ENCODE measurements around the gene WAC. TPM values are rescaled to one million over a fixed set of nuclear protein-coding genes. Genes with fewer than 3 reads are reported as not detected.
"Not testable (repeated sequence)": the region's sequence is repeated elsewhere in the genome, so short reads cannot be mapped to it uniquely, and the experiment has no call there.

The WAC gene
- total RNA-seq, 2 experiments from 2014 or later, result 127 to 132 TPM

- POLR2A ChIA-PET, result no interaction called here
- CTCF ChIA-PET, result no interaction called here
These were observed 61.5 kb downstream of the WAC start for GRCh38 chr10:28594406-28594805.

- ChIA-PET POLR2A (no interaction called here), CTCF (no interaction called here)
These were observed 62.7 kb downstream of the WAC start for GRCh38 chr10:28595613-28596012.

DNA sequence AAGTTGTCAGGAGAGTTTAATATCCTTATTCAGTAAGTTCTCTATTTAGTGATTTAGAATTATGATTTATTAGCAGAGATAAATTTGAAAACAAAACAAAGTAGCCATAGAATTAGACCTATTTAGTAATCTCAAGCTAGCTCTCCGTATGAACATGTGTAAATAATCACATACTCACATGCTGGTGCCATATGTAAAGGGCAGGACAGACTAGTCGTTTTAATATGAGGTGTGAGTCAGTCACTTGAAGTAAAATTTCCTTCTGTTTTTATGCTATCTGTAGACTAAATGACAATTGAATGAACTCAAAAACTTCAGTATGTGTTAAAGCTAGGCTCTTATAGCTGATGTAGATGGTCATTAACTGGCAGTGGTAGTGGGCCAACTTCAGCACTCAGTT is 67.1 kb downstream of the WAC start:
- CTCF ChIA-PET, result no interaction called here
- POLR2A ChIA-PET, result no interaction called here

DNA sequence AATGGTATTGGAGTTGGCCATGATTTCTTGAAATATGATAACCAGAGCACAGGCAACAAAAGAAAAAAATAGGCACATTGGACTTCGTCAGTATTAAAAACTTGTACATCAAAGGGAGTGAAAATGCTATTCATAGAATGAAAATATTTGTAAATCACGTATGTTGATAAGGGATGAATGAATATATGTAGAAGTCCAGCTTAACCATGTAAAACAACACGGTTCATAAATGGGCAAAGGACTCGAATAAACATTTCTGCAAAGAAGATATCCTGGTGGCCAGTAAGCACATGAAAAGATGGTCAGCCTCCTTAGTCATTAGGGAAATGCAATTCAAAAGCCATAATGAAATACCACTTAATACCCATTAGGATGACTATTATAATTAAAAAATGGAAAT is 68.1 kb downstream of the WAC start:
- POLR2A ChIA-PET, result no interaction called here

DNA sequence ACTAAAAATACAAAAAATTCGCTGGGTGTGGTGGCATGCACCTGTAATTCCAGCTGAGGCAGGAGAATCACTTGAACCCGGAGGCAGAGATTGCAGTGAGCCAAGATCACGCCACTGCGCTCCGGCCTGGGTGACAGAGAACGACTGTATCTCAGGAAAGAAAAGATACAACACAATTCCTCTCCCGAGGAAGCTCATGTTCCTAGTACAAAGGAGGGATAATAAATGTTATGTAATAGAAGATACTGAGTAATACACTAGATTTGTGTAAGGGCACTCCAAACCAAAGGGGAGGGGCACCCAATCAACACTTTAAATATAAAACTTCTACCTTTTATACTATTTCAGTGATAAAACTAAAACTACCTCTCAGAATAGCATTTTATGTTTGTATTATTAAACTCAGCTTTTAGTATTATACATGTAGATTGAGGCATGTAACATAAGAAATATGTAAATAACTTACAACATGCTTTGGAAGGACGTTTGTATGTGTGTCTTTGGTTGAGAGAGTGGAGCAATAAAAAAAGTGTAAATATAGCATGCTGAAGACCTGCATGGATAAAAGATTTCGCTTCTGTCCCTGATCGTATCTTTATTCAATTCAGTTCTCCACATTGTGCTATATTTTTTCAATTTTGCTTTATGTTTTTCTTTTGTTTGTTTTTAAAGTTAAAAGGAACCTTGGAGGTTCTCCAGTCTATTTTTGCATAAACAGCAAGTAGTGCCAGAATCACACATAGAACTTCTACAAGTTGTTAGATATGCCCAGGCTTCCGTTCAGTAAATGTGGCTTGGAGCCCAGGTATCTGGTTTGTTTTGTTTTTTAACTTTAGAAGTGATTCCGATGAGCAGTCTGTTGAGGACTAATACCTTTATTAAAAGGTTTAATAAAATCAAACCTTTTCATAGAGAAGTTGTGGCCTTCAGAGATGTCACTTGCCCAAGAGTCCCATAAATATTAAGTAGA is 71.9 kb downstream of the WAC start:
- POLR2A ChIA-PET, result no interaction called here
- CTCF ChIA-PET, result no interaction called here

More for the DNA sequence above, 68.1 kb downstream of the WAC start:
- CTCF ChIA-PET, result no interaction called here

- ChIA-PET POLR2A (no interaction called here), CTCF (no interaction called here)
These were observed 73.7 kb downstream of the WAC start for GRCh38 chr10:28606568-28606967.

GRCh38 chr10:28609636-28610035 is 76.7 kb downstream of the WAC start:
- POLR2A ChIA-PET, result interaction anchor here (0.5 to 0.6 kb wide), 2 partner anchors 37 to 1388 kb away, joined by 3 to 7 read pairs; no protein-coding TSS in a partner anchor
- CTCF ChIA-PET, result not testable (repeated sequence)

DNA sequence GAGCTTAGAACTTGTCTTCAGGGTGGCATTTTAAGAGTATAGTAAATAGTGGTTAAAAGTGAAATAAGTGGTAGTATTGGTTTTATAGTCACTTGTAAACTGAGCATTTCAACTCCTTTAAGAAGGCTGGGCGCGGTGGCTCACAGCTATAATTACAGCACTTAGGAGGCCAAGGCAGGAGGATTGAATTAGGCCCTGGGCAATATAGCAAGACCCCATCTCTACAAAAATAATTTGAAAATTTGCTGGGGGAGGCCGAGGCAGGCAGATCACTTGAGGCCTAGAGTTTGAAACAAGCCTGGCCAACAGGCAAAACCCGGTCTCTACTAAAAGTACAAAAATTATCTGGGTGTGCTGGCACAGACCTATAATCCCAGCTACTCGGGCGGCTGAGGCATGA is 80.0 kb downstream of the WAC start:
- ChIA-PET CTCF (no interaction called here), POLR2A (no interaction called here)

DNA sequence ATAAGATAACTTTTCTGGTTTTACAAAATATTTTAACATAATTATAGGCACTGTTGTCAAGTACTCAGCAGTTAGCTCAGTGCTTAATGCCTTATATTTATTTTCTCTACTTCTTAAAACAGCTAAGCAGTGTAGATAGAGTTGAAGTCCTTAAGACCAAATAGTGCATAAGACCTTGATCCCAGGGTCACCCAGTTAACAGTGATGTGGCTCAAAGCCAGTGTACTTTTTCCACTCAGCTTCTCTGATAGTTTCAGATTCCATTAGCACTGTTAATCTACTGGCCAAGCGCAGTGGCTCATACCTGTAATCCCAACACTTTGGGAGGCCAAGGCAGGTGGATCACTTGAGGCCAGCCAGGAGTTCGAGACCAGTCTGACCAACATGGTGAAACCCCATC is 83.6 kb downstream of the WAC start:
- ChIA-PET POLR2A (no interaction called here), CTCF (interaction anchor here (1.8 kb wide), 1 partner anchor 10 kb away, joined by 4 read pairs; no protein-coding TSS in a partner anchor)

- CTCF ChIA-PET, result interaction anchor here (0.6 to 1.2 kb wide), 3 partner anchors 35 to 313 kb away, joined by 3 read pairs; no protein-coding TSS in a partner anchor
- POLR2A ChIA-PET, result interaction anchor here (0.6 kb wide), 1 partner anchor 267 kb away, joined by 3 read pairs; no protein-coding TSS in a partner anchor
These were observed 86.5 kb downstream of the WAC start for GRCh38 chr10:28619455-28619854.

DNA sequence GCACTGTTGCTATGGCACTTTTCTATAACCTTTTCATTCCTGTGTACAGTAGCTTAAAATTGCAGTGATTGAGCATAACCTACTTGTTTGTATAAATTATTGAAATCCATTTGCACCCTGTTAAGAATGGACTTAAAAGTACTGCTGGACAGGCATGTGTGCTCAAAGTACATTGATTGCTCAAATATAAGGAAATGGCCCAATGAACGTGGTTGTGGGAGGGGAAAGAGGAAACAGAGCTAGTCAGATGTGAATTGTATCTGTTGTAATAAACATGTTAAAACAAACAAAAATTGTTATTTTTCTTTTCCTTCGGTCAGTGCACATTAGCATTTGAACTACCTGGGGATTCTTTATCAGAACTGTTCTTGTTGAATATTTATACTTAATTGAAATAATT is 87.3 kb downstream of the WAC start:
- ChIA-PET POLR2A (no interaction called here), CTCF (interaction anchor here (0.7 to 1.2 kb wide), 2 partner anchors 36 to 1139 kb away, joined by 3 read pairs; no protein-coding TSS in a partner anchor)

DNA sequence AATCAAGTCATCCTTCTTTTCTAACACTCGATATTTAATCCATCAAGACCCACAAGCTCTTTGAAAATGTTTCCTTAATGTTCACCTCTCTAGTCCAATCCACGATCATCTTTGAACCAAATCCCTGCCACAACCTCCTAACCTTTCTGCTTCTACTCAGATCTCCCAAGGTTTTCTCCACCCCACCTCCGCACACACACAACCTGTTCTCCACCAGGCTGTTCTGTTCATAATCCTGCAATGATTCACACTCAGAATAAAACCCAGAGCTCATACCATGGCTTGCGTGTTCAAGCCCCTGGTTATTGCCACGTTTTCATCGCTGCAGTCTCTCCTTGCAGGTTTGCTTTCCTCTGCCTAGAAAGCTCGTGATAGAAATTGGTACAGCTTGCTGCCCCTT is 90.6 kb downstream of the WAC start:
- ChIA-PET CTCF (no interaction called here), POLR2A (no interaction called here)

DNA sequence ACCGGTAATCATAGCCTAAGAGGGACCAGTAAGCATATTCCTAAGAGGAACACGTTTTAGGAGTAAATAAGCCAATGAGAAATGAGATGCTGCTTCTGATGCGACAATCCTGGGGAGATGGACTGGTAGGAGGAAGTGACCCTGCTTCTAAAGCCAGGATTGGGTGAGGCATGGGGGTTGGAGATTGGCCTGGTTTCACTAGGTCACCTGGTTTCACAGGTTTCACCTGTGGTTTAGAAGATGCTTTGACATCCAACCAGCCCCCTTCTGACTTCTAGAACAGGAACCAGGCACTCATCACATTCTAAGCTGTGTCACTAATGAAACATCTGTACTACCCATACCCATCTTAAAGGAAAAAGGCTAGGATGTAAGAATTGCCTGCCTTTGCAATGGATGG is 91.4 kb downstream of the WAC start:
- CTCF ChIA-PET, result no interaction called here

GRCh38 chr10:28627102-28627501 is 94.2 kb downstream of the WAC start:
- CTCF ChIA-PET, result interaction anchor here (1.6 to 2.9 kb wide), 2 partner anchors 10 to 677 kb away, joined by 4 to 7 read pairs; no protein-coding TSS in a partner anchor
- POLR2A ChIA-PET, result no interaction called here

More for the DNA sequence above, 91.4 kb downstream of the WAC start:
- POLR2A ChIA-PET, result interaction anchor here (0.6 kb wide), 1 partner anchor 193 kb away, joined by 3 read pairs; no protein-coding TSS in a partner anchor

DNA sequence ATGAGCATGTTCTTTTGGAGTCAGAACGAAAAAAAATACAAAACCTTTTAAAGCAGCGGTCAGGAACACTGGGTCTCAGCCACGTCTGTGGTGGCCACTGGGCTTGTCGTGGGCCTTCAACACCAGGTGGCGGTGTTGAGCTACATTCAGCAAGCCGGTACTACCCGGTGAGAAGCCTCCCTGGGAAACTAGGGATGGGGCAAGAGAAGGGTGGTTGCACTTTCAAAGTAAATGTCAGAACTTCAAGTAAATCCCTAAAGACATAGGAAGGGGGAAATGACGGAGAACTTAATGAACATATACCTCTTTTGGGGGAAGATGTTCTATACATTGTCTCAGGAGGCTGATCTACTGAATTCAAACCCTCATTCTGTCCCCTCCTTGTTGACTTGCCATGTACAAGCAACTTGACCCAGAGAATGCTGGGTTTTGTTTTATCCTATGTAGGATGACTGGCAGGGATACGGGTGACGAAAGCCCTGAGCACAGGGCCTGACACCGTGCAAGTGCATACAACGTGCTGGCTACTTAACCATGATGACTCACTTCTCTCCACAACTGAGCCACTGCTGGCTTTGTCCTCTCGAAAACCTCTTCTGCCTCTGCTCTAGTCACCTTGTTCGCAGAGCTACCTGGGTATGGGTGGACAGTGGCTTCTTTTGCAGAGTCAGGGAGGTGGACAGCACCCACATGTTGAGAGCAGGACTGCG is 95.4 kb downstream of the WAC start:
- POLR2A ChIA-PET, result no interaction called here

DNA sequence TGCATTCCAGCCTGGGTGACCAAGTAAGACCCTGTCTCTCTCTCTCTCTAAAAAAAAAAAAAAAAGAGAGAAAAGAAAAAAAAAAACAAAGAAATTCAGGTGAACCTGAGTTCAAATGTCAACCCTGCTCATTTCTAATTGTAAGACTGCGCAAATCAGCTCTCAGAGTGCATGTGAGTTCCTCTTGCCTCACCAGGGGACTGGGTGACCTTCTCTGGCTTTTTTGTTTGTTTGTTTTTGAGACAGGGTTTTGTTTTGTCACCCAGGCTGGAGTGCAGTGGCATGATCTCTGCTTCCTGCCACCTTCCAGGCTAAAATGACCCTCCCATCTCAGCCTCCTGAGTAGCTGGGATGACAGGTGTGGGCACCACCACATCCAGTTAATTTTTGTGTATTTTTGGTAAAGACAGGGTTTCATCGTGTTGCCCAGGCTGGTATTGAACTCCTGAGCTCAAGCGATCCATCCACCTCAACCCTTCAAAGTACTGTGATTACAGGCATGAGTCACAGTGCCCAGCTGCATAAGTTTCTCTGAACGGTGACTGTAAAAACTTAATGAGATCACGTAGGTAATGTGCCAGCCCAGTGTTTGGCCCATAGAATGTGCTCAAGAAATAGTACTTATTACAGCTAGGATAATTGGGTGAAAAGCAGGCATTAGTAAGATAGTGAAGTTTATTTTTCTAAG is 99.1 kb downstream of the WAC start:
- CTCF ChIA-PET, result no interaction called here
- POLR2A ChIA-PET, result no interaction called here

More for the DNA sequence above, 95.4 kb downstream of the WAC start:
- CTCF ChIA-PET, result interaction anchor here (0.6 to 2.9 kb wide), 5 partner anchors 13 to 1060 kb away, joined by 3 to 7 read pairs (median 4); no protein-coding TSS in a partner anchor

- POLR2A ChIA-PET, result interaction anchor here (0.5 kb wide), 1 partner anchor 317 kb away, joined by 4 read pairs; no protein-coding TSS in a partner anchor
- CTCF ChIA-PET, result no interaction called here
These were observed 99.6 kb downstream of the WAC start for GRCh38 chr10:28632584-28632945.

DNA sequence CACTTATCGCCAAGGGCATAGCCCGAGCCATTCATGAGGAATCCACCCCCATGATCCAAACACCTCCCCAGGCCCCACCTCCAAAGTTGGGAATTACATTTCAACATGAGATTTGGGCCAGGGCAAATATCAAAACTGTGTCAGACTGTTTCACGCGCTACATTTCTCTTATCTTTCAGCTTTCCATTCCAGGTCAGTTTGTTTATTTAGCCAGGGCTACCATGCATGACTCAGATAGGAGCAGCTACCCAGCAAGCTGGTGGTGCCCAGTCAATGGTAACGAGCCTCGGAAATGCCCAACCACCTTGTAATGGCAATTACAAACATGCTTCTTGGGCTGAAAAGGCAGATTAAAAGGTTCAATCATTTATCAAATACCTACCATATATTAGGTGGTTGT is 100.8 kb downstream of the WAC start:
- POLR2A ChIA-PET, result no interaction called here
- CTCF ChIA-PET, result no interaction called here

DNA sequence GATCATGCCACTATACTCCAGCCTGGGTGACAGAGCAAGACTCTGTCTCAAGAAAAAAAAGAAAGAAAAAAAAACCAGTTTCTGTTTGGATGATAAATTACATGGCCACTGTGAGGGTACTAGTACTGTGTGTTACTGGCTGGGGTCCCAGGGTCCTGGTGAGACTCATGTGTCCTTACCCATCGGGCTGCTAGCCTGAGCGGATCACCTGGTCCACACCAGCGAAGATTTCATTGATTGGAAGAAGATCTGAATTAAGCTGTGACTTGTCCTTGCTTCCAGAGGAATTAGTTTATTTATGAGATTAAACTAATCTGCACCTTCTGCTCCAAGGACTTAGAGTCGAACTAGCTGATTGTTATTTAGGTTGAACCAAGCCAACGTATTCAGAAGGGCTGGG is 104.4 kb downstream of the WAC start:
- ChIA-PET POLR2A (no interaction called here), CTCF (interaction anchor here (0.6 to 0.7 kb wide), 2 partner anchors 148 to 1002 kb away, joined by 3 read pairs; no protein-coding TSS in a partner anchor)

- ChIA-PET CTCF (interaction anchor here (0.7 kb wide), 1 partner anchor 621 kb away, joined by 3 read pairs; no protein-coding TSS in a partner anchor), POLR2A (no interaction called here)
These were observed 105.5 kb downstream of the WAC start for GRCh38 chr10:28638392-28638791.
